ENCODE data around the gene CORO2A. TPM values are rescaled to one million over a fixed set of nuclear protein-coding genes. Genes with fewer than 3 reads are reported as not detected.

The CORO2A gene
- total and polyA plus RNA-seq, 2 donors (not counting 3 experiments of a cell fraction or from before 2014, with no cell fraction given) = 0.35 to 0.53 TPM

DNA sequence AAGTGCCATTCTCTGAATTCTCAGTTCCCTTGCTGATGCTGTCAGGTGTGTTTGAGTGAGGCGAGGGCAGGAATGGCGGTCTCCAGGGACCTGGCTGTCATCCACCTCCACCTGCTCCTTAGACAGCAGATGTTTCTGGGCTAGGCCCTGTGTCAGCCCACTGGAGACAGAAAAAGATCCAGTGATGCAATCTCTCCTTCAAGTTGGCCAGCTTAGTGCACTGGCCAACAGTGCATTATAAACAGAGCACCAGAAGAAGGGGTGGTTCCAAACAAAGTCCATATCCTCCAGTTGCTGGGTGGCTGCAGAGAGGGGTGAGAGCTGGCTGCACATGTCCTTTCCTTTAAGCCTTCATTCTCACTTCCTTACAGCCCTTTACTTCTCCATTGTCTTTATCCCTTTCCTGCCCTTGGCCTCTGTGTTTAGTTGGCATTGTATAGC is 109.4 kb downstream of the CORO2A start:
- no peak overlapping the region for H3K27ac ChIP-seq (ENCODE audit: insufficient read depth, low read depth, low read length)
- POLR2A ChIA-PET = no interaction called here
- no peaks in the 10 kb centered on the region for H3K9me1 ChIP-seq (replicated peaks; ENCODE audit: control insufficient read depth, extremely low read depth, insufficient read depth, low read length)
- DNase-seq (ENCODE audit: low read depth, low spot score) (peak; percentile 16), FAIRE-seq (no peak)
- TF ChIP-seq MYC (IDR thresholded peaks at IDR 0.05; ENCODE audit: low read depth, low read length) (no peak), POLR2A (IDR thresholded peaks at IDR 0.05; ENCODE audit: low read depth, low read length) (no peak), FOS (IDR thresholded peaks at IDR 0.05; ENCODE audit: borderline replicate concordance, insufficient read depth, low read length) (no peak), EZH2 (IDR thresholded peaks at IDR 0.05; ENCODE audit: borderline replicate concordance, low read depth, low read length, severe bottlenecking) (no peak), JUN (IDR thresholded peaks at IDR 0.05; ENCODE audit: borderline replicate concordance, insufficient read depth, insufficient read length, low read depth) (no peak)
- peaks cover 5 to 15% of the 10 kb centered on the region in 2 experiments for H3K36me3 ChIP-seq (ENCODE audit: control insufficient read depth in 2 of 2, extremely low read depth in 1 of 2, insufficient read depth in 2 of 2, low read length in 2 of 2)
- CTCF ChIA-PET = interaction anchor here (1.1 kb wide), 1 partner anchor 9 kb away, joined by 5 read pairs; no protein-coding TSS in a partner anchor
- H4K20me1 ChIP-seq (replicated peaks; ENCODE audit: control insufficient read depth, extremely low read depth, insufficient read depth, low read length) = no peaks in the 10 kb centered on the region
- no peaks in the 10 kb centered on the region for H3K79me2 ChIP-seq (ENCODE audit: control insufficient read depth, insufficient read depth, low read length)
- H3K4me3 ChIP-seq (replicated peaks in 1 of 3; ENCODE audit: insufficient read depth in 1 of 3, low read depth in 1 of 3, low read length in 3 of 3) = no peak overlapping the region
- H3K4me2 ChIP-seq (ENCODE audit: insufficient read depth, low read length) = no peak overlapping the region
- no peaks in the 10 kb centered on the region for H3K9me3 ChIP-seq (replicated peaks; ENCODE audit: control insufficient read depth, insufficient read depth, low read length)
- H2AFZ ChIP-seq (ENCODE audit: low read depth, low read length) = no peak overlapping the region
- dilution Hi-C loops (cut with MboI; ENCODE audit: extremely low pct_ligation_motif_present, low sequenced_read_pairs) (no loop called here), intact Hi-C loops (cut with micrococcal nuclease) (no loop called here)
- H3K27me3 ChIP-seq (ENCODE audit: control insufficient read depth in 2 of 2, insufficient read depth in 2 of 2, low read length in 2 of 2) = no peaks in the 10 kb centered on the region
- peaks cover 14% of the 10 kb centered on the region for H3K4me1 ChIP-seq (ENCODE audit: control insufficient read depth, extremely low read depth, insufficient read depth, low read length)
- H3K9ac ChIP-seq (replicated peaks; ENCODE audit: extremely low read depth, insufficient read depth, low read length) = no peak overlapping the region
- BruUV-seq (replicated peaks) = no TSS peak

DNA sequence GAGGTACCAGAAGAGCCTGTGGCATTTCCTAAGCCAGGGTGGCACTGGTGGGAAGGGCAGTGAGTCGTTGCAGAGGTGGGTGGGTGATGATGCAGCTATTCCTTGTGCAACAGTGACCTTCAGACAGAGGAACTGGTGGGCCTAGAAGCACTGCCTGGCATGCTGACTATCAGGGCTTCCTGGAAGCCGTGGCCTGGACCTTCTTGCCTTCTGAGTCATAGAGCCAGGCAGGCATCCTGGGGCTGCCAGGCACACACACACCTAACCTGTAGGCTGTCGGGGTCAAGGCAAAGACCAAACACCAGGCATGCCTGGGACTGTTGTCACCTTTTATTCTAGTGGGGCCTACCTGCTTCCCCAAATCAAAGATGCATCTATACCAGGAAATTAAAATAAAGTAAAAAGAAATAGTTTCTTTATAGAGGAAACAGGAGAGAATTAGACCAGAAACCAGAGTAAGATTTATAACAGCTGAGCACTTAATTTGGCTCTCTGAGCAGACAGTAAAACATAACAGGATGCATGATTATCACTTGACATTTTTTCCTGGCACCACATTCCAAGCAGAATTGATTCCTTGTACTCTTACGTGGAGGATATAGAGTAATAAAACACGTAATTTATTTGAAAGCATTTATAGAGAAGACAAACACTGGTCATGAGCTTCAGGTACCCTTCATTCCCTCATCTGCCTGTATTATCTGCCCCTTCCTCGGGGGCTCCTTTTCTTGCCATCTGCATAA is 110.8 kb downstream of the CORO2A start:
- H3K4me2 ChIP-seq (ENCODE audit: insufficient read depth, low read length) = no peak overlapping the region
- H3K27me3 ChIP-seq (ENCODE audit: control insufficient read depth in 2 of 2, insufficient read depth in 2 of 2, low read length in 2 of 2) = no peaks in the 10 kb centered on the region
- no peak overlapping the region for H3K4me3 ChIP-seq (replicated peaks in 1 of 3; ENCODE audit: insufficient read depth in 1 of 3, low read depth in 1 of 3, low read length in 3 of 3)
- ChIA-PET POLR2A (interaction anchor here (1.7 kb wide), 1 partner anchor 25 kb away, joined by 4 read pairs; the partner anchor contains the start of gene NANS), CTCF (no interaction called here)
- H2AFZ ChIP-seq (ENCODE audit: low read depth, low read length) = no peak overlapping the region
- H3K9ac ChIP-seq (replicated peaks; ENCODE audit: extremely low read depth, insufficient read depth, low read length) = no peak overlapping the region
- peak overlapping the region; percentile 6 for H3K27ac ChIP-seq (ENCODE audit: insufficient read depth, low read depth, low read length)
- FAIRE-seq (no peak), DNase-seq (ENCODE audit: low read depth, low spot score) (peak; percentile 56)
- no peaks in the 10 kb centered on the region for H4K20me1 ChIP-seq (replicated peaks; ENCODE audit: control insufficient read depth, extremely low read depth, insufficient read depth, low read length)
- no peaks in the 10 kb centered on the region for H3K9me1 ChIP-seq (replicated peaks; ENCODE audit: control insufficient read depth, extremely low read depth, insufficient read depth, low read length)
- intact Hi-C loops (cut with micrococcal nuclease) (no loop called here), dilution Hi-C loops (cut with MboI; ENCODE audit: extremely low pct_ligation_motif_present, low sequenced_read_pairs) (no loop called here)
- H3K36me3 ChIP-seq (ENCODE audit: control insufficient read depth in 2 of 2, extremely low read depth in 1 of 2, insufficient read depth in 2 of 2, low read length in 2 of 2) = peaks cover 5 to 18% of the 10 kb centered on the region in 2 experiments
- TF ChIP-seq POLR2A (IDR thresholded peaks at IDR 0.05; ENCODE audit: low read depth, low read length) (no peak), FOS (IDR thresholded peaks at IDR 0.05; ENCODE audit: borderline replicate concordance, insufficient read depth, low read length) (peak; percentile 47), MYC (IDR thresholded peaks at IDR 0.05; ENCODE audit: low read depth, low read length) (no peak)
- TF ChIP-seq, protein P1, sequence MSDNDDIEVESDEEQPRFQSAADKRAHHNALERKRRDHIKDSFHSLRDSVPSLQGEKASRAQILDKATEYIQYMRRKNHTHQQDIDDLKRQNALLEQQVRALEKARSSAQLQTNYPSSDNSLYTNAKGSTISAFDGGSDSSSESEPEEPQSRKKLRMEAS (IDR thresholded peaks at IDR 0.05; ENCODE audit: insufficient read depth, insufficient read length) = no peak
- peaks cover 2% of the 10 kb centered on the region for H3K79me2 ChIP-seq (ENCODE audit: control insufficient read depth, insufficient read depth, low read length)
- no peaks in the 10 kb centered on the region for H3K9me3 ChIP-seq (replicated peaks; ENCODE audit: control insufficient read depth, insufficient read depth, low read length)
- no TSS peak for BruUV-seq (replicated peaks)
- H3K4me1 ChIP-seq (ENCODE audit: control insufficient read depth, extremely low read depth, insufficient read depth, low read length) = peaks cover 12% of the 10 kb centered on the region
